Measurements from ENCODE around the gene KIF13A. TPM values are rescaled to one million over a fixed set of nuclear protein-coding genes. Genes with fewer than 3 reads are reported as not detected.

KIF13A gene
- total RNA-seq, 2 donors from 2014 or later, result 36.8 to 57.5 TPM

DNA sequence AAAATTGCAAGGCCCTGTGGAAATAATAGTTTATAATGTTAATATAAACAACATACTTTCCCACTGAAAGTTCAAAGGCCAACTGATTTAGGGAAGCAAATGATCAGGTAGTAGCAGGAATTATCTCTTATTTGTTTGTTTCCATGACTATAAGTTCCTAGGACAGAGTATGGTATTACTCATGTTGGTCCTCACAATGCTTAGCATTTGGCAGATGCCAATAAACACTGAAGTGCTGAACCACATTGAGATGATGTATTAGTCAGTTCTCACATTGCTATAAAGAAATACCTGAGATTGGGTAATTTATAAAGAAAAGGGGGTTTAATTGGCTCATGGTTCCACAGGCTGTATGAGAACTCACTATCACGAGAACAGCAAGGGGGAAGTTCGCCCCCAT, 151.1 kb downstream of the KIF13A start:
- DNase-seq (ENCODE audit: low spot score), result no peak
- no peaks in the 10 kb centered on the region for H3K36me3 ChIP-seq
- H3K27ac ChIP-seq, result no peak overlapping the region
- intact Hi-C loops (cut with DNase I), result loop anchor here (10.0 kb wide), 1 partner anchor 289 kb away; the partner anchor contains the start of gene NHLRC1
- 91% methylated on average over 2 of the region's 2 CpGs for WGBS
- no peaks in the 10 kb centered on the region for H3K4me1 ChIP-seq (replicated peaks)
- H3K4me3 ChIP-seq, result no peak overlapping the region
- TF ChIP-seq POLR2A (IDR thresholded peaks at IDR 0.05) (no peak), POLR2AphosphoS5 (IDR thresholded peaks at IDR 0.05) (no peak)
- TF ChIP-seq, protein P1, sequence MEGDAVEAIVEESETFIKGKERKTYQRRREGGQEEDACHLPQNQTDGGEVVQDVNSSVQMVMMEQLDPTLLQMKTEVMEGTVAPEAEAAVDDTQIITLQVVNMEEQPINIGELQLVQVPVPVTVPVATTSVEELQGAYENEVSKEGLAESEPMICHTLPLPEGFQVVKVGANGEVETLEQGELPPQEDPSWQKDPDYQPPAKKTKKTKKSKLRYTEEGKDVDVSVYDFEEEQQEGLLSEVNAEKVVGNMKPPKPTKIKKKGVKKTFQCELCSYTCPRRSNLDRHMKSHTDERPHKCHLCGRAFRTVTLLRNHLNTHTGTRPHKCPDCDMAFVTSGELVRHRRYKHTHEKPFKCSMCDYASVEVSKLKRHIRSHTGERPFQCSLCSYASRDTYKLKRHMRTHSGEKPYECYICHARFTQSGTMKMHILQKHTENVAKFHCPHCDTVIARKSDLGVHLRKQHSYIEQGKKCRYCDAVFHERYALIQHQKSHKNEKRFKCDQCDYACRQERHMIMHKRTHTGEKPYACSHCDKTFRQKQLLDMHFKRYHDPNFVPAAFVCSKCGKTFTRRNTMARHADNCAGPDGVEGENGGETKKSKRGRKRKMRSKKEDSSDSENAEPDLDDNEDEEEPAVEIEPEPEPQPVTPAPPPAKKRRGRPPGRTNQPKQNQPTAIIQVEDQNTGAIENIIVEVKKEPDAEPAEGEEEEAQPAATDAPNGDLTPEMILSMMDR (IDR thresholded peaks at IDR 0.05), result no peak
- H3K9me3 ChIP-seq, result no peaks in the 10 kb centered on the region
- no peaks in the 10 kb centered on the region for H3K27me3 ChIP-seq (replicated peaks; ENCODE audit: insufficient read depth)

DNA sequence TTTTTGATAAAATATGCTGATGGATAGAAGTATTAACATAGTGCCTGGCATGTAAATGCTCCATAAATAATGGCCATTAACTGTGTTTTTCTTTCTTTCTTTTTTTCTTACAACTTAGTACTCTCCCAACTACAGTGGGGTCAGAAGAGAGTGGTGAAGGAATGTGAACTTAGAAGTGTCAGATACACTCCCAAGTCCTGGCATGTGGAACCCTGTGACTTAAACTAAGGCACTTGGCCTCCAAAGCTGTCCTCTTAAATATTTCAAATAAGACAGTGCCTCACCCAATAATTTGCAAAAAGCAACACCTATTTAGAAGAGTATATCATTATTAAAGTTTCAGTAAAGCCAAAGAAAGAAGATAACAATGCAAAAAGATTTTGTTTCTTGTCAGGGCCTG, 151.7 kb downstream of the KIF13A start:
- Histone ChIP-seq H3K4me1 (replicated peaks) (no peaks in the 10 kb centered on the region), H3K27ac (no peak overlapping the region), H3K4me3 (no peak overlapping the region), H3K27me3 (replicated peaks; ENCODE audit: insufficient read depth) (no peaks in the 10 kb centered on the region), H3K36me3 (no peaks in the 10 kb centered on the region), H3K9me3 (no peaks in the 10 kb centered on the region)
- TF ChIP-seq, protein P1 (IDR thresholded peaks at IDR 0.05), result no peak
- no peak for TF ChIP-seq POLR2A (IDR thresholded peaks at IDR 0.05)
- TF ChIP-seq POLR2AphosphoS5 (IDR thresholded peaks at IDR 0.05), result no peak
- DNase-seq (ENCODE audit: low spot score), result no peak
- intact Hi-C loops (cut with DNase I), result loop anchor here (10.0 kb wide), 1 partner anchor 289 kb away; the partner anchor contains the start of gene NHLRC1

DNA sequence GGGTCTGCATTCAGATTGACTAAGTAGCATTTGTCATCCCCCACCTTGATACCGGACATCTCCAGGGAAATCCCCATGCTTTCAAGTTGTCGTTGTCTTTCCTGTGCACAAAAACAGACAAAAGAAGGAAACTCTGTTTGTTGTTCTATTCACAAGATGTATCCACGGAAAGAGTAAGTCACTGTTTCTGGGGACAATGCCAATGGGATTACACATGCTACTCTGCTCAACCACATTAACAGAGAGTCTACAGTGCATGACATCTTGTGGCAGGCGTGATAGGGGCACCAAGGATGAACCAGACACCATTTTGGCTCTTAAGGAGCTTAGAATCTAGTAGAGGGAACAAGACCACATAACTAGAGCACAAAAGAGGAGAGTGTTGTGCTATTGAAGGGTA, 156.3 kb downstream of the KIF13A start:
- no peaks in the 10 kb centered on the region for H3K9me3 ChIP-seq
- intact Hi-C loops (cut with DNase I), result loop anchor here (10.0 kb wide), 1 partner anchor 294 kb away; the partner anchor contains the start of gene NHLRC1
- H3K27ac ChIP-seq, result no peak overlapping the region
- no peaks in the 10 kb centered on the region for H3K27me3 ChIP-seq (replicated peaks; ENCODE audit: insufficient read depth)
- TF ChIP-seq, protein P1 (IDR thresholded peaks at IDR 0.05), result no peak
- TF ChIP-seq POLR2A (IDR thresholded peaks at IDR 0.05) (no peak), POLR2AphosphoS5 (IDR thresholded peaks at IDR 0.05) (no peak)
- no peaks in the 10 kb centered on the region for H3K4me1 ChIP-seq (replicated peaks)
- H3K4me3 ChIP-seq, result no peak overlapping the region
- H3K36me3 ChIP-seq, result no peaks in the 10 kb centered on the region
- no peak for DNase-seq (ENCODE audit: low spot score)
- 53% methylated on average over 4 of the region's 4 CpGs for WGBS

DNA sequence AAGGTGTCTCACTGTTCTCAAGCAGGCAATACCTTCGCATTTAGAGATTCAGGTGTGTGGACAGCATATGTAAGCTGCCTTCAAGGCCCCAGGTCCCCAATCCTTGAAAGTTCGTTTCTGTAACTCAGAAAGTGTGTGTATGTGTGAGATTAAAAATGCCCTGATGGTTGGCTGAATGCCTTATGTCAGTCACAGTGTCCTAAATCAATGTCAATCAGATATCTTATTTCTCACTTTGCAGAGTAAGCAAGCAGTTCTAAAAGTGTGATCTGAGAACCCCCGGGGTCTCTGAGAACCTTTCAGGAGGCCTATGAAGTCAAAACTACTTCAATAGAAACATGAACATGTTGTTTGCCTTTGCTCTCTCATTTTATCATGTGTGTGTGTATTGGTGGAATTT, 157.5 kb downstream of the KIF13A start:
- H3K36me3 ChIP-seq, result no peaks in the 10 kb centered on the region

DNA sequence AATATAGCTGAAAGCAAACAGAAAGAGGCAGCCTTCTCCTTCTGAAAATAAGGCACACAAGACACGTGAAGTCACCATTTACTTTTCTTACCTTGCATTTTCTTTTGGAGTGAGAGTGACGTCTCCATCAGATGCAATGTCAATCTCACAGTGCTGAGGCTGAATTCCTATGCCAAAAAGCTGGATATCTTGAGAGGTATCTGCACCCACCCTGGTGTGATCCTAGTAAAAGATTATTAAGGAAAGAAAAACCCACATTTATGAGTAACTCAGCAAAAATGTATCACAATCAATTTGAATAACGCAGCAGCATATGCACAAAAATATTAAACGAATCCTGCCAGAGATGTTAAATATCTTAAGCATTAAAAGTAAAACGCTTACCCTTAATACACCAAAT, 159.3 kb downstream of the KIF13A start:
- H3K27ac ChIP-seq, result no peak overlapping the region
- no peaks in the 10 kb centered on the region for H3K4me1 ChIP-seq (replicated peaks)
- 84% methylated on average over 5 of the region's 5 CpGs for WGBS
- TF ChIP-seq POLR2A (IDR thresholded peaks at IDR 0.05) (no peak), POLR2AphosphoS5 (IDR thresholded peaks at IDR 0.05) (no peak)
- TF ChIP-seq, protein P1 (IDR thresholded peaks at IDR 0.05), result no peak
- no peak for DNase-seq (ENCODE audit: low spot score)
- H3K36me3 ChIP-seq, result no peaks in the 10 kb centered on the region
- intact Hi-C loops (cut with DNase I), result no loop called here
- no peak overlapping the region for H3K4me3 ChIP-seq
- no peaks in the 10 kb centered on the region for H3K9me3 ChIP-seq
- H3K27me3 ChIP-seq (replicated peaks; ENCODE audit: insufficient read depth), result no peaks in the 10 kb centered on the region

More for the DNA sequence above, 157.5 kb downstream of the KIF13A start:
- Histone ChIP-seq H3K9me3 (no peaks in the 10 kb centered on the region), H3K4me3 (no peak overlapping the region), H3K4me1 (replicated peaks) (no peaks in the 10 kb centered on the region), H3K27ac (no peak overlapping the region), H3K27me3 (replicated peaks; ENCODE audit: insufficient read depth) (no peaks in the 10 kb centered on the region)
- no peak for DNase-seq (ENCODE audit: low spot score)
- intact Hi-C loops (cut with DNase I), result loop anchor here (10.0 kb wide), 1 partner anchor 295 kb away; the partner anchor contains the start of gene NHLRC1
- 95% methylated on average over 3 of the region's 3 CpGs for WGBS
- no peak for TF ChIP-seq POLR2A (IDR thresholded peaks at IDR 0.05)
- TF ChIP-seq, protein P1 (IDR thresholded peaks at IDR 0.05), result no peak
- TF ChIP-seq POLR2AphosphoS5 (IDR thresholded peaks at IDR 0.05), result no peak

Measured in prostate gland (tissue), 2 donors.